ENCODE data around the gene COP1.

- TF ChIP-seq POLR2A (IDR thresholded peaks at IDR 0.05; ENCODE audit: low read length) = no peak
- no peak for TF ChIP-seq CTCF (IDR thresholded peaks at IDR 0.05)
- no peak for TF ChIP-seq ELK1 (IDR thresholded peaks at IDR 0.05; ENCODE audit: low read depth, low read length)
- TF ChIP-seq MAZ (IDR thresholded peaks at IDR 0.05; ENCODE audit: borderline replicate concordance, low read depth, low read length) = no peak
- TF ChIP-seq CEBPB (IDR thresholded peaks at IDR 0.05) = no peak
- no peak for TF ChIP-seq ZNF302 (CRISPR knock-in tag; IDR thresholded peaks at IDR 0.05)
- no peak for TF ChIP-seq RFX5 (IDR thresholded peaks at IDR 0.05)
- no peak for TF ChIP-seq KDM1A (IDR thresholded peaks at IDR 0.05; ENCODE audit: low read depth)
- TF ChIP-seq RCOR1 (IDR thresholded peaks at IDR 0.05; ENCODE audit: low read depth, low read length) = no peak
- no peak for TF ChIP-seq TP53 (CRISPR knock-in tag; IDR thresholded peaks at IDR 0.05)
- no peak for TF ChIP-seq USF2 (IDR thresholded peaks at IDR 0.05)
- no peak for TF ChIP-seq JUNB (IDR thresholded peaks at IDR 0.05)
- no peak for TF ChIP-seq EP300 (IDR thresholded peaks at IDR 0.05)
- no peak for TF ChIP-seq RNF2 (IDR thresholded peaks at IDR 0.05; ENCODE audit: borderline replicate concordance, low read depth)
These were observed 8.7 kb downstream of the COP1 start for GRCh38 chr1:176198413-176198812.

Measured in A549 (cell line).